Stimulated activated memory B cell treated with anti-CD40 and anti-IgM and Interleukin-4, amounts not matched to agents 10 μg/mL and 1 μg/mL and 100 μg/mL, for 72 hours (primary cell): ENCODE measurements around the gene CYP2J2.
"Not testable (repeated sequence)": the region's sequence is repeated elsewhere in the genome, so short reads cannot be mapped to it uniquely, and the experiment has no call there.

Experiments
- ATAC-seq: fragments of 150-1000 bp; cut with Tn5 transposase; 2 replicates; pipeline ENCODE4 v1.10.0; 2021
- H3K27ac Mint-ChIP-seq: one replicate; pipeline ENCODE4 v1.8.0; 2022; ENCODE audit warnings: mild to moderate bottlenecking, mixed read lengths
- H3K27me3 Mint-ChIP-seq: one replicate; pipeline ENCODE4 v1.8.0; 2022; ENCODE audit warnings: mixed read lengths
- H3K36me3 Mint-ChIP-seq: one replicate; pipeline ENCODE4 v1.8.0; 2022; ENCODE audit warnings: mixed read lengths
- H3K4me1 Mint-ChIP-seq: one replicate; pipeline ENCODE4 v1.8.0; 2022; ENCODE audit warnings: mixed read lengths
- H3K4me3 Mint-ChIP-seq: one replicate; pipeline ENCODE4 v1.8.0; 2022; ENCODE audit warnings: mild to moderate bottlenecking, moderate library complexity, mixed read lengths
- H3K9me3 Mint-ChIP-seq: one replicate; pipeline ENCODE4 v1.8.0; 2022; ENCODE audit warnings: mixed read lengths

Gene CYP2J2

DNA sequence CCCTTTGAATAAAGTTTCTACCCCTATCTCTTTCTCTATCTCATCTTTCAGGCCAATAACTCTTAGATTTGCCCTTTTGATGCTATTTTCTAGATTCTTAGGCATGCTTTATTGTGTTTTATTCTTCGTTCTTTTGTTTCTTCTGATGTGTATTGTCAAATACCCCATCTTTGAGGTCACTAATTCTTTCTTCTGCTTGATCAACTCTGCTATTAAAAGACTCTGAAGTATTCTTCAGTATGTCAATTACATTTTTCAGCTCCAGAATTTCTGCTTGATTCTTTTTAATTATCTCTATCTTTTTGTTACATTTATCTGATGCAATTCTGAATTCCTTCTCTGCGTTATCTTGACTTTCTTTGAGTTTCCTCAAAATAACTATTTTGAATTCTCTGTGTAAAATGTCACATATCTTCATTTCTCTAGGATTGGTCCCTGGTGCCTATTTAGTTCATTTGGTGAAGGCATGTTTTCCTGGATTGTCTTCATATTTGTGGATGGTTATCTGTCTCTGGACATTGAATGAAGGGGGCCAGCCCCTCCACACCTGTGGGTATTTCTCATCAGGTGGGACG, 11.2 kb upstream of the CYP2J2 start:
- no peaks in the 10 kb centered on the region for H3K36me3 Mint-ChIP-seq
- peaks cover 25% of the 10 kb centered on the region for H3K27me3 Mint-ChIP-seq
- no peak overlapping the region for H3K4me3 Mint-ChIP-seq
- H3K9me3 Mint-ChIP-seq = peaks cover 8% of the 10 kb centered on the region
- H3K27ac Mint-ChIP-seq = no peak overlapping the region
- no peak for ATAC-seq
- no peaks in the 10 kb centered on the region for H3K4me1 Mint-ChIP-seq

DNA sequence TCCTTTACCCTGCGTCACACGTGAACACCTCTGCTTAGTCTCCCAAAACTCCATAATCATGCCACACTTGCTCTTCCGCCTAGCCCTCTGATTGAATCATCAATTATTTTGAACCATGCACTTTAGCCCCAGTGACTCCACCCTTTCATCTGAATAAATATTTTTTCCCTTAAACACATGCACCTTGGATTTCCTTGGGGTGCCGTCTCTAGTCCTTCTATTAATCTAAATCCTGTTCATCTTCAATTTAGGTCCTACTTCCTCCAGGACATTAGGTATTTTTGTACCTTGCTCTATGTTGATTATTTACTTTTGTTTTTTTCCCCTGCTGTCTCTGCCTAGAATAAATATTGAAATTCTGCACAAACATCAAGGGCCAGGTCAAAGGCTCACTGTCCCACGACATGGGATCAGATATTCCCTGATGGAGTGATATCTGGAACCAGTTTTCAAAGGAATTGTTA, 9.8 kb upstream of the CYP2J2 start:
- Mint-ChIP-seq H3K27ac (no peak overlapping the region), H3K27me3 (peaks cover 24% of the 10 kb centered on the region), H3K4me1 (no peaks in the 10 kb centered on the region), H3K36me3 (no peaks in the 10 kb centered on the region), H3K9me3 (peaks cover 8% of the 10 kb centered on the region), H3K4me3 (no peak overlapping the region)
- no peak for ATAC-seq

DNA sequence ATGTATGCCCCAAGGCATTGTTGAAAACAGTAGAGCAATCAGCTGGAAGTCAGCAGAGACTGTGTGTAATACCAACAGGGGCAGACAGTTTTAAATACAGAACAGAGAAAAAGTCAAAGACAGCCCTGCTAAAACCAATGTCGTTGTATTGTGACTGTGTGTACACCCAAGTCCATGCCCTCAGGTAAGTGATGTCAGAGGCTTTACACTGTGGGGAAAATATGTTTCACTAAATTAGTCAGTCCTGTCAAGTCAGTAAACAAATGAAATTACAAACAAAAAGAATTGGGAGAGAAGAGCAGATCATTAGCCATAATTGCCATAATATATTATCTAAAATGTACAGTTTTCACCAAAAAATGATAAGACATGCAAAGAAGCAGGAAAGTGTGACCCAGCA, 2.4 kb upstream of the CYP2J2 start:
- H3K4me1 Mint-ChIP-seq = peaks cover 7% of the 10 kb centered on the region
- ATAC-seq = no peak
- no peak overlapping the region for H3K4me3 Mint-ChIP-seq
- H3K36me3 Mint-ChIP-seq = peaks cover 1% of the 10 kb centered on the region
- H3K27ac Mint-ChIP-seq = no peak overlapping the region
- peaks cover 29% of the 10 kb centered on the region for H3K27me3 Mint-ChIP-seq
- H3K9me3 Mint-ChIP-seq = peaks cover under 1% of the 10 kb centered on the region

GRCh38 chr1:59927213-59927612, 640 bp upstream of the CYP2J2 start:
- peaks cover 17% of the 10 kb centered on the region for H3K27me3 Mint-ChIP-seq
- peak overlapping the region; percentile 85 for H3K4me3 Mint-ChIP-seq
- peaks cover 6% of the 10 kb centered on the region for H3K9me3 Mint-ChIP-seq
- H3K27ac Mint-ChIP-seq = no peak overlapping the region
- H3K4me1 Mint-ChIP-seq = peaks cover 7% of the 10 kb centered on the region
- peaks cover 6% of the 10 kb centered on the region for H3K36me3 Mint-ChIP-seq
- ATAC-seq = no peak

- Mint-ChIP-seq H3K27ac (no peak overlapping the region), H3K4me3 (no peak overlapping the region)
These were observed 1.9 kb downstream of the CYP2J2 start for GRCh38 chr1:59924653-59925052.

DNA sequence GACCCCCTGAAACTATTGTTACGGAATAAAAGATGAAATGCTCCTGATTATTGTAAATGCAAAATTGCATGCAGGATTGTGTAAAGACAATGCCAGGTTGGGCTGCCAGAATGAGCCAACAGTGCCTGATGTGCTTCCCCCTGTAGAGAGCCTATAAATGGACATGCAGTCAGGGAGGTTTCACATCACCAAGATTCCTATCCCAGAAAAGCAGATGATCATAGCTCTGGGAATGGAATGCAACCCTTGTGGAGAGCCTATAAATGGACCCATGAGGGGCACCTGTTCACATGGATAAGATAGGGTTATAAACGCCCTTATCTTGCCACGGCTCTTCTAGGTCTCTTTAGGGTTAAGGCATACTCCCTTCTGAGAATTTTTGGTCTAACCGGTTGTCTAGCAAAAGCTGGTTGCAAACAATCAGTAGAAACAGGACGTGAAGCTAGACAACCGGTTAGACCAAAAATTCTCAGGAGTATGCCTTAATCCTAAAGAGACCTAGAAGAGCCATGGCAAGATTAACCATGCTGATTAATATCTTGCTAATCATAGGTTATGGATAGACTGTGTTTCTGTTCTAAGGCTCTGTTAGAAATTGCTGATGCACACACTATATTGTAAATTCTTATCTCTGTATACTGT, 5.2 kb downstream of the CYP2J2 start:
- not testable (repeated sequence) for H3K9me3 Mint-ChIP-seq, H3K4me1 Mint-ChIP-seq, H3K36me3 Mint-ChIP-seq, H3K27me3 Mint-ChIP-seq, ATAC-seq, H3K27ac Mint-ChIP-seq, H3K4me3 Mint-ChIP-seq

More at GRCh38 chr1:59924653-59925052, 1.9 kb downstream of the CYP2J2 start:
- Mint-ChIP-seq H3K27me3 (peaks cover 11% of the 10 kb centered on the region), H3K36me3 (peaks cover 6% of the 10 kb centered on the region), H3K4me1 (peaks cover 7% of the 10 kb centered on the region), H3K9me3 (peaks cover 6% of the 10 kb centered on the region)
- ATAC-seq = no peak

DNA sequence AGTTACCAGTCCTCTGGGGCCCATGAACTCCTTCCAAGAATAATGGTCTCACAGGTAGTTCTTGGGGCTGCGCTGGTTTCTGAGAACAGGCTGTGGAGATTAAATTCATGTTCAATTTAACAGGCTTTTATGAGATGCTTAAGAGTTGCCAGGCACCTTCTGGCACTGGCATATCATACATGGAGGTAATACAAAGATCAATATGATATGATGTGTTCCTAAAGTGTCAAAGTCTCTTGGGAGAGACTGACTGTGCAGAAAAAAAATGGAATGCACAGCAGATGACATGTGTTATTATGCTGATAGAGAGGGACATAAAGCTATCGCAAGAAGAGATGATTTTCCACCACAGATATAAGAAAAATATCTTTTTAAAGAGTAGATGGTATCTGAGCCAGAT, 6.8 kb downstream of the CYP2J2 start:
- Mint-ChIP-seq H3K36me3 (peaks cover 6% of the 10 kb centered on the region), H3K27ac (no peak overlapping the region), H3K4me3 (no peak overlapping the region), H3K4me1 (no peaks in the 10 kb centered on the region), H3K27me3 (no peaks in the 10 kb centered on the region), H3K9me3 (peaks cover 6% of the 10 kb centered on the region)
- ATAC-seq = no peak

DNA sequence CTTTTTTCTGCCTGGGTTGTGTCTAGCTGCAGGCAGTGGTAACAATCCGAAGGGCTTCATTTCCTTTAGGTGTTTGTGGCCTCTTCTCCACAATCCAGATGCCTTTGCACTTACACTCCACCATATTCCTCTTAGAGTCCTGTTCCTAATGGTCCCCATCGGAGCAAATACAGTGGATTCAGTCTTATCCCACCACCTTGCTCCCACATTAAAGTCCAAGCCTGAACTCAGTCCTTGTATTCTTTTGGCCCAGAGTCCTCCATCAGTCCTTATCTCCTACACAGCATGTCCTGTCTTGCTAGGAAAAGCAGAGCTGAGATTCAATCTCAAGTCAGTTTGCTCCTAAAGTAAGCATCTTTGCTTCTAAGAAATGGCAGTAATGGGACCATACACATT, 8.8 kb downstream of the CYP2J2 start:
- no peaks in the 10 kb centered on the region for H3K9me3 Mint-ChIP-seq
- H3K27ac Mint-ChIP-seq = no peak overlapping the region
- H3K4me3 Mint-ChIP-seq = no peak overlapping the region
- H3K27me3 Mint-ChIP-seq = no peaks in the 10 kb centered on the region
- no peak for ATAC-seq
- no peaks in the 10 kb centered on the region for H3K4me1 Mint-ChIP-seq
- H3K36me3 Mint-ChIP-seq = no peaks in the 10 kb centered on the region

DNA sequence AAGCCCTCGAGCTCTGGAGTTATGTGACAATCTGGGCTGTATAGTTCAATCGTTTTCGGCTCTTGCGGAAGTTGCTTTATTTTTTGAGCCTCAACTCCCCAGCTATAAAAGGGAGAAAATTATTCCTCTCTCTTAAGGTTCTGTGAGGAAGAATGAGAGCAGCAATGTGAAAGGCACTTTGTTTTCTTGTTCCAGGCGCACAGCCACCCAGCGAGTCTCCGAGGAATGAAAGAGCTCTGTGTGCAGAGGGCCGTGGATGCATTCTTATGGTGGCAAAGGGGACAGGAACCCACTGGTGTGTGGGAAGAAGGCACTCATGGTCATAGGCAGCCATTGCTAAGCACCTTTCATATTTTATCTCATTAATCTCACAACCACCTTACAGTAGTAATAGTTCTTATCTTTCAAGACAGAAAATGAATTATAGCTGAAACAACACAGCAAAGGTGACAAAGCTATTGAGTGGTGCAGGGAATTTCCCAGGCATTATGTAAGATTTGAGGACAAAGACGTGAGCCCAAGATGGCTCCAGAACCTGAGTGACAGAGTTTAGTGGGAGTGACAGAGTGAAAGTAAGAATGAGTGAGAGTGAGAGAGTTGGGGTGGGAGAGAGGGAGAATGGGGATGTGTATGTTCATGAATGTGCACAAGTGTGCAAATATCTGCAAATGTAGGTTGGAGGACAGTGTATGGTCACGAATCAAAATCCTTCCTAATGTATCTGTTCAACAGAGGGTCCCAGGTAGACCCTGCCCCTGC, 9.4 kb downstream of the CYP2J2 start:
- Mint-ChIP-seq H3K4me3 (no peak overlapping the region), H3K9me3 (no peaks in the 10 kb centered on the region), H3K36me3 (no peaks in the 10 kb centered on the region), H3K4me1 (no peaks in the 10 kb centered on the region), H3K27ac (no peak overlapping the region), H3K27me3 (no peaks in the 10 kb centered on the region)
- ATAC-seq = no peak

- no peaks in the 10 kb centered on the region for H3K4me1 Mint-ChIP-seq
- no peak for ATAC-seq
- H3K27me3 Mint-ChIP-seq = no peaks in the 10 kb centered on the region
- H3K27ac Mint-ChIP-seq = no peak overlapping the region
- H3K4me3 Mint-ChIP-seq = no peak overlapping the region
- H3K9me3 Mint-ChIP-seq = no peaks in the 10 kb centered on the region
- H3K36me3 Mint-ChIP-seq = no peaks in the 10 kb centered on the region
These were observed 11.1 kb downstream of the CYP2J2 start for GRCh38 chr1:59915516-59915915.

DNA sequence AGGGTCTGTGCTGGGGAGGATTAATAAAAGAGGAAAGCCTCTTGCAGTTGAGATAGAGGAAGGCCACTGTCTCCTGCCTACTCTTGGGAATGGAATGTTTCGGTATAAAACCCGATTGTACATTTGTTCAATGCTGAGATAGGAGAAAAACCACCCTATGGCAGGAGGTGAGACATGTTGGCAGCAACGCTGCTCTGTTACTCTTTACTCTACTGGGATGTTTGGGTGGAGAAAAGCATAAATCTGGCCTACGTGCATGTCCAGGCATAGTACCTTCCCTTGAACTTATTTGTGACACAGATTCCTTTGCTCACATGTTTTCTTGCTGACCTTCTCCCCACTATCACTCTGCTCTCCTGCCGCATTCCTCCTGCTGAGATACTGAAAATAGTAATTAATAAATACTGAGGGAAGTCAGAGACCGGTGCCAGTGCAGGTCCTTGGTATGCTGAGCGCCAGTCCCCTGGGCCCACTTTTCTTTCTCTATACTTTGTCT, 11.7 kb downstream of the CYP2J2 start:
- H3K4me1 Mint-ChIP-seq, H3K4me3 Mint-ChIP-seq, H3K36me3 Mint-ChIP-seq, H3K27ac Mint-ChIP-seq, H3K27me3 Mint-ChIP-seq, H3K9me3 Mint-ChIP-seq, ATAC-seq: not testable (repeated sequence)

- H3K4me1 Mint-ChIP-seq = no peaks in the 10 kb centered on the region
- no peaks in the 10 kb centered on the region for H3K36me3 Mint-ChIP-seq
- H3K9me3 Mint-ChIP-seq = no peaks in the 10 kb centered on the region
- H3K27me3 Mint-ChIP-seq = no peaks in the 10 kb centered on the region
- no peak overlapping the region for H3K4me3 Mint-ChIP-seq
- no peak for ATAC-seq
- H3K27ac Mint-ChIP-seq = no peak overlapping the region
These were observed 17.9 kb downstream of the CYP2J2 start for GRCh38 chr1:59908682-59909081.

DNA sequence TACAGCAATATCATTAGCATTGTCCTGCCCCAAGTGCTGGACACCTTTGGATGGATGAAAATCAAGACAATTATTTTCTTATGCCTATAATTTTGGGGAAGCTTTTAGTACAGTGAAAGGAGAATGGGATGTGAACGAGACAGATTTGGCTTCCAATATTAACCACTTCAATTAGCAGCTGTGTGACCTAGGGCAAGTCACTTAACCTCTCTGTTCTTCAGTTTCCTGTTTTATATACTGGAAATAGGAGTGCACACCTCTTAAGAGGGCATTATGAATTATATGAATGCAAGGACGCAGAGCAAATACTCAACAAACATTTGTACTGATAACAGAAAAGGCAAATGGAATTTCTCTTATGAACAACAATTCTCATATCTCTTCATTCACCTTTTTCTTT, 18.5 kb downstream of the CYP2J2 start:
- no peaks in the 10 kb centered on the region for H3K36me3 Mint-ChIP-seq
- no peak overlapping the region for H3K27ac Mint-ChIP-seq
- no peaks in the 10 kb centered on the region for H3K4me1 Mint-ChIP-seq
- no peaks in the 10 kb centered on the region for H3K9me3 Mint-ChIP-seq
- no peak for ATAC-seq
- H3K4me3 Mint-ChIP-seq = no peak overlapping the region
- H3K27me3 Mint-ChIP-seq = no peaks in the 10 kb centered on the region

GRCh38 chr1:59906931-59907330, 19.6 kb downstream of the CYP2J2 start:
- no peaks in the 10 kb centered on the region for H3K9me3 Mint-ChIP-seq
- no peaks in the 10 kb centered on the region for H3K4me1 Mint-ChIP-seq
- no peak overlapping the region for H3K27ac Mint-ChIP-seq
- no peak overlapping the region for H3K4me3 Mint-ChIP-seq
- H3K36me3 Mint-ChIP-seq = no peaks in the 10 kb centered on the region
- no peaks in the 10 kb centered on the region for H3K27me3 Mint-ChIP-seq
- no peak for ATAC-seq

- peaks cover 5% of the 10 kb centered on the region for H3K36me3 Mint-ChIP-seq
- peak; percentile 45 for ATAC-seq
- no peaks in the 10 kb centered on the region for H3K27me3 Mint-ChIP-seq
- H3K27ac Mint-ChIP-seq = no peak overlapping the region
- H3K4me1 Mint-ChIP-seq = no peaks in the 10 kb centered on the region
- no peak overlapping the region for H3K4me3 Mint-ChIP-seq
- no peaks in the 10 kb centered on the region for H3K9me3 Mint-ChIP-seq
These were observed 23.3 kb downstream of the CYP2J2 start for GRCh38 chr1:59903141-59903754.
